ENCODE results near the gene MMS22L.
A peak's percentile ranks its signal among the peaks of the same experiment; 100 is the strongest.

MMS22L gene, protein sequence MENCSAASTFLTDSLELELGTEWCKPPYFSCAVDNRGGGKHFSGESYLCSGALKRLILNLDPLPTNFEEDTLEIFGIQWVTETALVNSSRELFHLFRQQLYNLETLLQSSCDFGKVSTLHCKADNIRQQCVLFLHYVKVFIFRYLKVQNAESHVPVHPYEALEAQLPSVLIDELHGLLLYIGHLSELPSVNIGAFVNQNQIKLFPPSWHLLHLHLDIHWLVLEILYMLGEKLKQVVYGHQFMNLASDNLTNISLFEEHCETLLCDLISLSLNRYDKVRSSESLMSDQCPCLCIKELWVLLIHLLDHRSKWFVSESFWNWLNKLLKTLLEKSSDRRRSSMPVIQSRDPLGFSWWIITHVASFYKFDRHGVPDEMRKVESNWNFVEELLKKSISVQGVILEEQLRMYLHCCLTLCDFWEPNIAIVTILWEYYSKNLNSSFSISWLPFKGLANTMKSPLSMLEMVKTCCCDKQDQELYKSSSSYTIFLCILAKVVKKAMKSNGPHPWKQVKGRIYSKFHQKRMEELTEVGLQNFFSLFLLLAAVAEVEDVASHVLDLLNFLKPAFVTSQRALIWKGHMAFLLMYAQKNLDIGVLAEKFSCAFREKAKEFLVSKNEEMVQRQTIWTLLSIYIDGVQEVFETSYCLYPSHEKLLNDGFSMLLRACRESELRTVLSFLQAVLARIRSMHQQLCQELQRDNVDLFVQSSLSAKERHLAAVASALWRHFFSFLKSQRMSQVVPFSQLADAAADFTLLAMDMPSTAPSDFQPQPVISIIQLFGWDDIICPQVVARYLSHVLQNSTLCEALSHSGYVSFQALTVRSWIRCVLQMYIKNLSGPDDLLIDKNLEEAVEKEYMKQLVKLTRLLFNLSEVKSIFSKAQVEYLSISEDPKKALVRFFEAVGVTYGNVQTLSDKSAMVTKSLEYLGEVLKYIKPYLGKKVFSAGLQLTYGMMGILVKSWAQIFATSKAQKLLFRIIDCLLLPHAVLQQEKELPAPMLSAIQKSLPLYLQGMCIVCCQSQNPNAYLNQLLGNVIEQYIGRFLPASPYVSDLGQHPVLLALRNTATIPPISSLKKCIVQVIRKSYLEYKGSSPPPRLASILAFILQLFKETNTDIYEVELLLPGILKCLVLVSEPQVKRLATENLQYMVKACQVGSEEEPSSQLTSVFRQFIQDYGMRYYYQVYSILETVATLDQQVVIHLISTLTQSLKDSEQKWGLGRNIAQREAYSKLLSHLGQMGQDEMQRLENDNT

DNA sequence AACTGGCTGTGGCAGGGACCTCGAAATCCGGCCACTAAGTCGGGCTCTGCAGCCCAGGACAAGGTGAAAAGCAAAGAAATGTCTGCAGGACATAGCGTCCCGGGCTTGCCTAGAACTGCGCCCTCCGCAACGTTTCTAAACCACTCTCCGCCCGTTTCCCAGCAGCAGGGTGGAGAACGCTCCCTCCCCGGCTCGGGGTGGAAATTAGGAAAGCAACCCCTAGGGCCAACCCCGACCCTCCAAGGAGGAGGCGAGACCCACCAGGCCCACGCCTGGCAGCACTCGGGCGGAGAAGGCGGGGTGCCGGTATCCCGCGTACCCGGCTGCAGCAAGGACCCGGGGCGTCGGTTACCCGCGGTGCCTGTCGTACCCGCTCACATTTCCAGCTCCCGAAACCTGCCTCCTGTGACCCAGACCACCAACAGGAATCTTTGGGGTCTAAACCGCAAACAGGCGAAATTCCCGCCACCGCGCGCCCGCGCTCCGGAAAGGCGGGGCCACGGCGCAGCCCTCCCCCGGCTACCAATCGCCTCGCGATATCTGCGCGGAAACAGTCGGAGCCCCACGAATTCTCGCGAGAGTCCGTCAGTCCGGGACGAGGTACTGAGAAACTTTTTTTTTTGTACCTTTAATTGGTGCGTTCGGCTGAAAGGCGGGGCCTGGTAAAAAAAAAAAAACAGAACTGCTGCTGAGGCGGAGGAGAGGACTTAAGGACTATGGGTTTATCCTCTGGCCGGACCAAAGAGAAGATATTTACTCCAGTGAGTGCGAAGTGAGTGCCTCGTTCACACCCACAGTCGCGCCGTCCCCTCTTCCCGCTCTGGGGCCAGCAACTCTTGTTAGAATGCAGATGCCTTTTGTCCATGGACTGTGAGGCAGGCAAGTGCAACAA lies at the start of gene MMS22L:
Gene MMS22L, minus strand, starts transcription at position 491 of the 892 bp plus-strand sequence. CDS start 739 bp downstream, outside the sequence.
- peak; percentile 97 for DNase-seq

DNA sequence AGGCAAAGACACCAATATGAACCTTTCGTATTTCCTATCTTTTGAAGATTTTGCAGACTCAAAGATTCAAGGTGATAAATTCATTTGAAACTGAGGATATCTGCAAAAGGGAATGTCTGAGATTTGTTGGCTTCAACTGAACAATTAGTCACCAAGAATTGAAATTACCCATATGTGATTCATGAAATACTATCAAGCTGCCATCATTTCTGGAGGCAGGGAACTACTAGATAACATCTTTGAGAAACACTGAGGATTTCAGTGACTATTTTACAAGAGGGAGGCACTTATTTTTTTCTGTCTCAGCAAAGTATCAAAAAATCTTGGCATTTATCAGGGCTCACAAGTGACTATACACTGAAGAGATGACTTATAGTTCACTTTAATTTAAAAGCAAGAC lies 39.8 kb upstream of the MMS22L start:
- DNase-seq = no peak

DNA sequence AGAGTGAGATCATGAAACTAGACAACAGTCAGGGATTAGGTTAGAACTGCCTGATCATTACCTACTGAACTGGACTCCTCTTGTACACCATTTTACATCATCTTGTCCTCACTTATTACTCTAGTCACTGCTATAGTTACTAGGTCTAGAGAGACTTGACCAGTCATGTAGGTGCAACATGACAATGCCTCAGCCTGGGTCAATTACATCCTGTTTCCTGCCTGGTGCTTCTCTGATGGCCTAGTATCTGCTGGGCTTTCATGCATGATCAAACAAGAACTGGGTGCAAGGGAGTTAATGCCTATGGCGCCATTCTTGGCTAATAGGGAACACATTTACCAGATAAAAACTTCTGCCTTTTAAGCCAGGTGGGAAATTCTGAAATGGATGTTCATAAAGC lies 39.2 kb upstream of the MMS22L start:
- DNase-seq = no peak

DNA sequence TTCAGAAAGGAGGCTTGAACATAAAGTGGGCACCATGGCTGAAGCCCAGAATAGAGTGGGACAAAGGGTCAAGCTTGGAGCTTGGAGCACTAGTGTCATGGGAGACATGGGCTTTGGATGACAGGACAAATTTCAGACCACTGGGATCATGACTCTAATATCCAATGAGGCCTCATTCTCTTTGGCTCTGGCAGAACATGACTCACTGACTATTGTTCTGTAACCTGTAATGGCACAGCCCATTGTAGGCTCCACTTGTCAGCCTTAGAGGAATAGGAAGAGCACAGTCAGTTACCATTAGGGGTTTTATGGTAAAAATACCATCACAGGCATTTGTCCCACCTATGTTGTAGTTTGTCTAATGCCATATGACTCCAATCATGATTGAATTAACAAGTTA lies 34.0 kb upstream of the MMS22L start:
- no peak for DNase-seq

DNA sequence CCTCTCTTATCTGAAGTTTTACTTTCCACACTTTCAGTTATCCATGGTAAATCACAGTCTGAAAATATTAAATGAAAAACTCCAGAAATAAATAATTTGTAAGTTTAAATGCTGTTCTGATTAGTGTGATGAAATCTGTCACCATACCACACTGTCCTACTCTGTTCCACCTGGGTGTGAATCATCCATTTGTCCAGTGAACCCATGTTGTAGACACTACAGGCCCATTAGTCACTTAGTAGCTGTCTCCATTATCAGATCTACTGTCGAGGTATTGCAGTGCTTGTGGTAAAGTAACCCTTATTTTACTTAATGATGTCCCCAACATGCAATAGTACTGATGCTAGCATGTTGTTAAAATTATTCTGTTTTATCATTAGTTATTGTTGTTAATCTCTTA lies 29.2 kb upstream of the MMS22L start:
- no peak for DNase-seq

DNA sequence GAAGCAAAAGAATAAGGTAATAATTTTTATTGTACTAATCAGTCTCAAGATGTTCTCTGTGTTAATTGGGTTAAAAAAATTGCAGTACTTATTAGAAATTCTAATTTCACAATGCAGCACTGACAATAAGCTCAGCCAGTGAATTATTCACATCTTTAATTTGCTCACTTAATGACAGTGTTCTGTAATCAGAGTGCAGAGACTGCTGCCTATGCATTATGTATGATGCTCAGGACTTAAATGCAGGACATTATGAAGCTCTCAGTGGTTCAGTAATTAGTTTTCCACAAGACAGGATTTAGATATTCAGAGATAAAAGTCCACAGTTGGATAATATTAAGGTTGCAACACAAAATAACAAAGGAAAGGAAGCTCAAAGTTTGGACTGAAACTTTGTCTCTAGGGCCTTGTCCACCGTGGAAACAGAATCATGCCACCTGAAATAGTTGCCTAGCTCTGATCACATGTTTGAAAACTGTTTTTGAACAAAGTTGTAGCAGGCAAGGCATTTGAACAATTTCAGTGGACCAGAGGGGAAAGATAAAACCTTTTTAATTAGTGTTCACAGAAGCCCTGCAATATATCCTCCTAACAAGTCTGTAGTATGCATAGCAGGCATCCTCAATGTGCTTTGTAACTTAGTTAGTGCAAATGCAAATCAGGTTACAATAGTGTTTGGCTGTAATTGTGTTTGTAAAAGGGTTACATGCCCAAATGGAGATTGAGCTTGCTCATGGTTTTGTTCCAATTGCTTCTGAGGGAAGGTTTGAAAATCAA lies 23.7 kb upstream of the MMS22L start:
- DNase-seq = no peak

DNA sequence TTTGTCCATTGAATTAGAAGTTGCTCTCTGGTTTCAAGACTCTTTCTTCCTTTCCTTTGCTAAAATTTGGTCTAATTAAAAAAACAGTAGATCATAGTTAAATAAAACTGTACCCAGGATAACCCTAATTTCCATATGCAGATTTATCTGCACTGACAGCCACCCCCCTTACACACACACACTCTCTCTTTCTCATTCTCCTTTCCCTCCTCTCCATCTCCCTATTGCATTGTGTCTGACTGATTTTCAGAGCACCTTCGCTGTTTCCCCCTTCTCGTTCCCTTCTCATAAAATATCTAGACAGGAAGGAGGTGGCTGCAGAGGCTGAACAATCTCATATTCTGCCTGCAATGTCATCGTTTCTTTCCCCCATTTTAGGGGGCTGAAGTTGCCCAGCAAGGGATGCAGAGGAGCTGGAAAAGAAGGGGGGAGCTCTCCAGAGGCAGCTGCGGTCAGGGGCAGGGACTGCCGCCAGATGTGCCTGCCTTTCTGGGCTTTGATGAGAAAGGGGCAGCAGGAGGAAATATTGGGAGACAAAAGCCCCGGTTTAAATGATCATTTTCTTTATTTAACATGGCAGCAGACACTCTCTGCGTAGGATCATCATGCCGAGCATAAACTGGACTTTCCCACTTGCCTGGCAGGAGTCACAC lies 22.5 kb upstream of the MMS22L start:
- DNase-seq = no peak

DNA sequence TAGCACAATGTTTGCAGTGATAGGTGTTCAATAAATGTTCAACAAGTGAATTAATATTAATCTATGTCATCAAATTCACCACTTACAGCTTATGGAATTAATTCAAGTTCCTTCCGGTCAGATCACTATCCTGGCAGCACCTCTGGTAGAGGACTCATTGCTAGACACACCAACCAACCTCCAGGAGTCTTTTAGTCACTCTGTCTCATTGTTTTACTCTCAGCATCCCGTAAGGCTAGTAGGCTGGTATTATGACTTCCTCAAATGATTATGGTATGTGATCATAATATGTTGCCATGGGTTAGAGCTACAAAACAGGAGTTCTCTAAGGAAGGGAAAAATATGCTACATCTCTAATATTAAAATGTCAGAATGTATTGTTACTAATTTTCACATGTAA lies 21.7 kb upstream of the MMS22L start:
- DNase-seq = no peak

DNA sequence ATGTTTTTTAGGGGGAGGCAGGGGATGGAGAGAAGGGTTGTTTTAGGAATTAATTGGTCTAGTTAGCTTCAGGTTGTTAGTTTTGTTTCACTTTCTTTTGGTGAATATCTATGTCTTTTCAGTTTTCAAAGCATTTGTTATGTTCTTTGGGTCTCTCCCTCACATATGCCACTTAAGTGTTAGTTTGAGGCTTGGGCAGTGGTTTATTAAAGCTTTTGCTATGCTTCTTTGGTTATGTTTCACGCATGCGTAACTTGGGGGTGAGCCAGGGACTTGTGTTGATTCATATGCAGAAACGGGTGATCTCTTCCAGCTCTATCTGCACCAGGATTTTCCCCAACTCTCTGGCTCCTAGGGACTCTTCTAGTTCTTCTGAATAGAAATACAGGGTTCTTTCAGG lies 11.4 kb upstream of the MMS22L start:
- DNase-seq = no peak

DNA sequence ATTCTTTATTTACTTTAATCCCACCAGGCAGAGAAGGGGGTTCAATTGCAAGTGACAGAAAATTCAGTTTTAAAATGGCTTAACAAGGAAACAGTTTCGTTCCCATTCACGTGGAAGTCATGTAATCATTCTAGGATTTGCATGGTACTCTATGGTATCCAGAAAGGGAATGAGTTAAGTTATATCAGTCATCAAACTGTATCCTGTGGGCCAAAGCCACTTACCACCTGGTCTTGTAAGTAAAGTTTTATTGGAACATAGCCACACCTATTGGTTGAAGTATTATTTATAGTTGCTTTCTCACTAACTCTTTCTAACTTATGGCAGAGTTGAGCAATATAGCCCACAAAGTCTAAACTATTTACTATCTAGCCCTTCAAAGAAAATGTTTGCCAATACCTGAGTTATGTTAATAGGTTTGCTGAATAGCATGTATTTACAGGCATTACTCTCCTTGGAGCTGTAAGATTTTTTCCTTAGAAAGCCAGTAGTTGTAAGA lies 10.2 kb upstream of the MMS22L start:
- DNase-seq = no peak

DNA sequence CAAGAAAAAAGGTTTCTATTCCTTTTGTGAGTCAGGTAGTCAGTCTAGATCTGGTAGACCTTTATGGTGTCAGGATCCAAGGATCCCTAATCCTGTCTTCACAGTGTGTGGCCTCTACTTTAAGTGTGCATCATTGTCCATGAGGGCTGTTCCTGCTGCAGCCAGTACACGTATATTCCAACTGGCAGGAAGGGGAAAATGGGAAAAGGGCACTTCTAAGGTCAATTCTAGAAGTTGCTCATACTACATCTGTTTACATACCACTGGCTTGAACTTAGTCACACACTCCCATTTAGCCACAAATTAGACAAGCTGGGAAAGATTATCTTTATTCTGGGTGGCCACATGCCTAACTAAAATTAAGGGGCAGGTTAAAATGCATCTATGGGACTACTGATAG lies 9.7 kb upstream of the MMS22L start:
- DNase-seq = no peak

DNA sequence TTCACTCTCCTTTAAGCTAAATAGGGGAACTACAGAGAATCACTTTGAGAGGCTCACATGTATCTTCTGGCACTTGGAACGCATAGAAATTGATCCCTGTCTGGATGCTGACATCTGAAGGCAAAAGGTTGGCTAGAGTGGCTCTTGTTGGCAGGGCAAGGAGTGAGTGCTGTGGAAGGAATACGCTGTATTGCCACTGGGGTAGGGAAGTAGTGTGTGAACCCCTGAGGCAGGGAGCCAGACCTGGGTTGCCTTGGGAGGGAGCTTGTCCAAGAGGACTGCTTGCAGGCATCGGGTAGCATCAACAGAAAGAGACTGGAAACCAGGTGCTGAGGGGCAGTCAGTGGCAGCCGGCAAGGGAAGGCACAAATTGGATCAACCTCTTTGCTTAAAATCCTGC lies 8.9 kb upstream of the MMS22L start:
- no peak for DNase-seq

DNA sequence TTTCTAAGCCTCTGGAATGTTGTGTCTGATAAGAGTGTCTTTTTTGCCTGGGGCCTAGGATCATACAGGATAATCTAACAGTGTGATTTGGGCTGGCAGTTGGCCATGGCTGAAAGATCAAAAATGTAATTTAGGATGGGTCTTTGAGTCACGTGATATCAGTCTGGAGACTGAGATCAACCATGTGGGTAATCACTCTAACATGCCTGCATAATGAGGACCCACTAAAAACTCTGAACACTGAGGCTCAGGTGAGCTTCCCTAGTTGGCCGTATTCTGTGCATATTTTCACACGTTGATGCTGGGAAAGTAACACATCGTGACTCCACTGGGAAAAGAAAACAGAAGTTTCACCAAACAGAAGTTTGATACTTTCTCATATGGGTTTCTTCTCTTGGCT lies 6.3 kb upstream of the MMS22L start:
- DNase-seq = no peak

DNA sequence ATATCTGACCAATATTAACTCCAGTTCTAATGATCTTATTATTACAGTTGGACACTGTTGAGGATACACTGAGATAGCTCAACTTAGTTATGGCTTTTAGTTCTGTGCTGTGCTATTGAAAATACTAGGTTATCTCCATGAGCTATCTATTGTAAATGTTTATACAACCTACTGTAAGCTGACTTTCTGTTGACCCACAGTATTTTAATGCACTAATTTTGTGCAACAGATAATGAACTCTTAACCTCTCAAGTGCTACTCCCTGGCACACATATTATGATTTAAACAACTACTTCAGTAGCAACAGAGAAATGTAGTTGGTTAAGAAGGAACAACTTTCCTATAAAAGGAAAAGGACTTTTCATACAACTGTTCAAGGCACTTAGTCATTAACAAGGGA lies 5.2 kb upstream of the MMS22L start:
- DNase-seq = no peak

DNA sequence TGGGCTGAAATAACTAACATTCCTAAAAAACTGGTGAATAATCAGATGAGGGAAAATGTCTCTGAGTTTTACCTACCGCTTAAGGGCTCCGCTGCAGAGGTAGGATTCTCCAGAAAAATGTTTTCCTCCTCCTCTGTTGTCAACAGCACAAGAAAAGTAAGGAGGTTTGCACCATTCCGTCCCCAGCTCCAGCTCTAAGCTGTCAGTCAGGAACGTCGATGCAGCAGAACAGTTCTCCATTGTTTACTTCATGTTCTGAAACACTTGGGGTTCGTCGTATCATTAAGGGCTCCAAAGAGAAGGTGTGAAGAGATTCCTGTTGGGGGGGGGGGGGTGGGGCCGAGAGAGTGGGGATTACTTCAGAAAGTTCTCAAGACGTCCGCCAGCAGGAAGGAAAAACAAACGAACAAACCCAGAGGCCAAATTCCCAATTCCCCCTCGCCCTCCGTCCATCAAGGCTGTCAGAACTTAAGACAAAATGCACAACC lies 734 bp downstream of the MMS22L start:
- no peak for DNase-seq

DNA sequence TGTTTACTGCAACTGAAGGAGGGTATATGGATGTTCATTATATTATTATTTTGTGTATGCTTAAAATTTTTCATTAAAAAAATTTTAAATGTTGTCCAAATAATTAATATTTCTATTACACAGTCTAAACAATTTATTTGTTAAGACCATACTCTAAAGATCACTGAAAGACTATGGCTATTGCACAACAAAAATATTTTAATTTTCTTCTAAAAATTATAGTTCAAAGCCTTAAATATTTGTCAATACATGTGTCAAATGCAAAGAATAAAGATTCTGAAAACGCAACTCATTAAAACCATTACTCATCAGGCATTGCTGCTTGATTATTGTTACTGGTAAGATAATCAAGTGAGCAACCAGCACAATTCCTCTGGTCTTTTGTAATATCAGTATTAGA lies 2.2 kb downstream of the MMS22L start:
- no peak for DNase-seq

DNA sequence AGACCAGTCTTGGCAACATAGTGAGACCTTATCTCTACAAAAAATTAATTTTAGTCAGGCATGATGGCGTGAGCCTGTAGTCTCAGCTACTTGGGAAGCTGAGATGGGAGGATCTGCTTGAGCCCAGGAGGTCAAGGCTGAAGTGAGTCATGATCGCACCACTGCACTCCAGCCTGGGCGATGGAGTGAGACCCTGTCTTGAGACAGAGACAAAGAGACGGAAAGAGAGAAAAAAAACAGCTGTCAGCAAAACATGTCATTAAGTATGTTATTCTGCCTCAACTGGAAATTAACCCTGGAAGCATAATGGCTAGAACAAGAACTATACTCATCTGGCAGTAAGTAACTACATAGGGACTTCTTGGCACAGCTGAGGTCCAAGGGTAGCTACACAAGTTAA lies 7.2 kb downstream of the MMS22L start:
- DNase-seq = no peak

DNA sequence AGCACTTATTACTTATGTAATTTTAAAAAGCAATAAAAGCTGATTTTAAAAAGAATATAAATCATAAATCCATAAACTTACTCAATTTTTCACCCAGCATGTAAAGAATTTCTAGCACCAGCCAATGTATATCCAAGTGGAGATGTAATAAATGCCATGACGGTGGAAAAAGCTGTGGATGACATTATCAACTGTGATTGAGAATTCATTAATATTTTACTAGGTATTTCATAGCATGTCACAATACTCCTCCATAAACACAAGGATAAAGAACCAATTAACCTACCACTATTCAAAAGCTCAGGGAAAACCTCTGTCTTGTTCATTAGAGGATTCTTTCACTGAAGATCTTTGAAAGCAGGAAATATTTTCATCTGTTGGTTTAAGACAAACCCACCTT lies 13.2 kb downstream of the MMS22L start:
- no peak for DNase-seq

DNA sequence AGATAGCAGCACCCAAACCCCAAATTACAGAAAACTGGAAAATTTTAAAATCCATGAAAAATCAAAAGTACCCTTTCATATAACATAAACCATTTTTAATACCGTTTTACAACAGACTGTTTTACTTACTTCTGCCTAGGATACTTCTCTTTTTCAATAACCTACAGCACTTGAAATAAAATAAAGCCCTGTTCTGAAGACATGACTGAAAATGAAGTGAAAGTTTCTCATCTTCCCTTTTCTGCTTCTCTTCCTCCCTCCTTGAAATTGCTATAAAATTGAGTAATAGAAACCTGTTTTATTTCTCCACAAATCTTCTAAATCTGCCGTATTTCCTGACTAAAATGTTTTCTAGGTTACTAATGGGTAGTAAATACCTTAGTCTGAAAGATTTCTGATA lies 20.3 kb downstream of the MMS22L start:
- DNase-seq = no peak

DNA sequence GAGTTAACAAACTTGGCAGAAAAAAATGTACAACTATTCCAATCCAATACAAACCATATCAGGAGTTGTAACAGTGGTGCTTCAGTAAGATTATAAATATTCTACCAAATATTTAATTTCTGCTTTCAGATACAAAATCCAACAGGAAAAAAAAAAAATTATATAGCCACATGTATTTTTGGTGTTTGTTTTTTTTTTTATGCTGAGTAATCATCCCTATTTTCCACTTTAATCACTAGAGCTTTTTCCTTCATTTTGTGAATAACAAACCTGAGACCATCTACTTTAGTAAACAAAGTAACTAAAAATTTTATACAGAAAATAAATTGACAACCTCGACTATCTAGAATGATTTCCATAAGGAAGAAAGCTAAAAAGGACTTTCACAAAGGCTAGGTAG lies 36.2 kb downstream of the MMS22L start:
- no peak for DNase-seq

DNA sequence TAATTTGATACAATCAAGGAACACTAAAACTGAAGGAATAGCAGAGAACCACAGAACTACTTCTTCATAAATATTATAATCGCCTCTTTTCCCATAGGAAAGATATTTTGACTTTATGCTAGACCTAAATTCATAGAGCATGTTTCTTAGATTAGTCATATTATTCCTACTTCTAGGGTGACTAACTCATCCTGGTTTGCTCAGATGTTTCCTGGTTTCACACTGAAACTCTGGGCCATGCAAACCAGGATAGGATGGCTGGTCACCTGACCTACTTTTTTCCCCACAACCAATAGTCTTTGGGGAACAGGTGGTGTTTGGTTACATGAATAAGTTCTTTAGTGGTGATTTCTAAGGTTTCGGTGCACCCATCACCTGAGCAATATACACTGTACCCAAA lies 42.8 kb downstream of the MMS22L start:
- DNase-seq = no peak

Measured in NCI-H1436 (cell line).